NT2/D1 (cell line): ENCODE data around the gene GATA1.

Experiments
- DNase-seq: peaks from one replicate; pipeline ENCODE4 v3.0.0-alpha.2; 2011; ENCODE audit warnings: low read depth, low spot score
- H3K27me3 ChIP-seq: 2 replicates; pipeline ENCODE4 v1.6.0; 2011; ENCODE audit warnings: mild to moderate bottlenecking; ENCODE audit not compliant: insufficient read length, insufficient read depth
- H3K36me3 ChIP-seq: 2 replicates; pipeline ENCODE4 v1.6.1; 2011; ENCODE audit warnings: mild to moderate bottlenecking, low read length, mixed read lengths; ENCODE audit not compliant: insufficient read depth, insufficient read length
- H3K4me1 ChIP-seq: 2 replicates; pipeline ENCODE4 v1.5.1; 2011; ENCODE audit not compliant: insufficient read depth, insufficient read length
- H3K4me3 ChIP-seq: 2 replicates; pipeline ENCODE4 v1.5.1; 2011; ENCODE audit warnings: low read depth; ENCODE audit not compliant: insufficient read length
- H3K9ac ChIP-seq: 2 replicates; pipeline ENCODE4 v1.6.0; 2011; ENCODE audit warnings: low read depth; ENCODE audit not compliant: insufficient read length
- H3K9me3 ChIP-seq: 2 replicates; pipeline ENCODE4 v1.5.1; 2011; ENCODE audit warnings: mild to moderate bottlenecking, low read length; ENCODE audit not compliant: insufficient read depth
- SUZ12 ChIP-seq: IDR thresholded peaks from 2 replicates; pipeline ENCODE4 v1.6.1; 2011; ENCODE audit not compliant: insufficient read length, insufficient read depth; ENCODE audit errors: extremely low read depth
- YY1 ChIP-seq: IDR thresholded peaks from 2 replicates; pipeline ENCODE4 v1.6.1; 2011; ENCODE audit not compliant: insufficient read length, insufficient read depth
- ZNF274 ChIP-seq: IDR thresholded peaks from 2 replicates; pipeline ENCODE4 v1.6.1; 2011; ENCODE audit warnings: mild to moderate bottlenecking, low read depth, low read length

The GATA1 gene

DNA sequence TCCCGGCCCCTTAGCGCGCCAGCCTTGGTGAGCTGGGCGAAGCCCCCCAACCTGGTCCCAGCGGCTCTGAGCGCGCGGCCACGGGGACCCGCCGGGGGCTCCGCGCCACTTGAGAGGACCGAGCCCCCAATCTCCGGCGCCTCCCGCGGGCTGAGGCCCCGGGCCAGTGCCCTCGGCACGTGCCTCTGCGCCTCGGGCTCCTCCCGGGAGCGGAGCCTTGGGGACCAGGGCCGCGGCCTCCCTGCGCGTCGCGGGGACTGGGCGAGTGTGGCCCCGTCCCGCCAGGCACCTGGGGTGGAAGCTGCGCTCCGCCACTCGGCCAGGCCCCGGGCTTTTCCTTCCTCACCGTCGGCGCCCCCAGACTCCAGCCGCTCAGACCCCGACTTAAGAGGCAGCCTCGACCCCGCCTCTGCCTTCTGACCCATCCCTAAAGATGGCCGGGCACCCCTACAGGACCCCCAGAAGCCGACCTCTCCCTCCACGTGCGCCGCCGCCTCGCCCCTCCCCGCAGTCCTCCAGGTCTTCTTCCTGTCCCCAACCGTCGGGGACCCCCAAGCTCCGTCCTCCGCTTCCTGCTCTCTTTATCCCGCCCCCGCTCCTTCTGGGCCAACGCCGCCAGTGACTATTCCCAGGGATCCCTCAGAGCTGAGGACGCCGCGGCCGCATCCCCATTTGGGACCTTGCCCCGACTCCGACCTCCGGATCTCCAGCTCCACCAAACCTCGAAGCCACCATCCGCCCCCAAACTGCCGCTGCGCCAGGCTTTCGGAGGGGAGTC lies 40.7 kb downstream of the GATA1 start:
- peaks cover 31% of the 10 kb centered on the region for H3K27me3 ChIP-seq
- H3K9me3 ChIP-seq = no peaks in the 10 kb centered on the region; the same call in 1 of the 2 replicates
- H3K4me3 ChIP-seq = no peak overlapping the region
- peaks cover 5% of the 10 kb centered on the region for H3K4me1 ChIP-seq
- H3K36me3 ChIP-seq = peaks cover 35% of the 10 kb centered on the region
- TF ChIP-seq SUZ12 (no peak), ZNF274 (no peak), YY1 (no peak)
- no peak for DNase-seq
- H3K9ac ChIP-seq = no peak overlapping the region

- TF ChIP-seq YY1 = no peak
- TF ChIP-seq ZNF274 = no peak
- H3K27me3 ChIP-seq = peaks cover 36% of the 10 kb centered on the region
- H3K9ac ChIP-seq = no peak overlapping the region
Measured at GRCh38 chrX:48827654-48827968, 41.2 kb downstream of the GATA1 start.

DNA sequence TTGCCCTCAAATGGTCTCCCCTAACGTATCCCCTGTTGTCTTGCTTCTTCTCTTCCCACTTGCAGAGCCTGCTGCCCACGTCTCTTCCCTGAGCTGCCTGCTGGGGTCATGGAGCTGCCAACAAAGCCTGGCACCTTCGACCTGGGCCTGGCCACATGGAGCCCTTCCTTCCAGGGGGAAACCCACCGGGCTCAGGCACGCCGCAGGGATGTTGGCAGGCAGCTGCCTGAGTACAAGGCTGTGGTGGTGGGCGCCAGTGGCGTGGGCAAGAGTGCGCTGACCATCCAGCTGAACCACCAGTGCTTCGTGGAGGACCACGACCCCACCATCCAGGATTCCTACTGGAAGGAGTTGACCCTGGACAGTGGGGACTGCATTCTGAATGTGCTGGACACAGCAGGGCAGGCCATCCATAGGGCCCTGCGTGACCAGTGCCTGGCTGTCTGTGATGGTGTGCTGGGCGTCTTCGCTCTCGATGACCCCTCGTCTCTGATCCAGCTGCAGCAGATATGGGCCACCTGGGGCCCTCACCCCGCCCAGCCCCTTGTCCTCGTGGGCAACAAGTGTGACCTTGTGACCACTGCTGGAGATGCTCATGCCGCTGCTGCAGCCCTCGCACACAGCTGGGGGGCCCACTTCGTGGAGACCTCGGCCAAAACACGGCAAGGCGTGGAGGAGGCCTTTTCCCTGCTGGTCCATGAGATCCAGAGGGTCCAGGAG lies 42.8 kb downstream of the GATA1 start:
- peaks cover 52% of the 10 kb centered on the region for H3K27me3 ChIP-seq
- TF ChIP-seq ZNF274 = no peak
- TF ChIP-seq SUZ12 = no peak
- TF ChIP-seq YY1 = no peak
- H3K4me1 ChIP-seq = peaks cover 6% of the 10 kb centered on the region
- no peak overlapping the region for H3K9ac ChIP-seq
- peaks cover 14% of the 10 kb centered on the region for H3K36me3 ChIP-seq
- DNase-seq = no peak
- H3K4me3 ChIP-seq = no peak overlapping the region
- no peaks in the 10 kb centered on the region; the same call in 1 of the 2 replicates for H3K9me3 ChIP-seq

More at GRCh38 chrX:48827654-48827968, 41.2 kb downstream of the GATA1 start:
- no peak for DNase-seq
- peaks cover 5% of the 10 kb centered on the region for H3K4me1 ChIP-seq
- no peak overlapping the region for H3K4me3 ChIP-seq
- H3K36me3 ChIP-seq = peaks cover 29% of the 10 kb centered on the region
- no peaks in the 10 kb centered on the region; the same call in 1 of the 2 replicates for H3K9me3 ChIP-seq

DNA sequence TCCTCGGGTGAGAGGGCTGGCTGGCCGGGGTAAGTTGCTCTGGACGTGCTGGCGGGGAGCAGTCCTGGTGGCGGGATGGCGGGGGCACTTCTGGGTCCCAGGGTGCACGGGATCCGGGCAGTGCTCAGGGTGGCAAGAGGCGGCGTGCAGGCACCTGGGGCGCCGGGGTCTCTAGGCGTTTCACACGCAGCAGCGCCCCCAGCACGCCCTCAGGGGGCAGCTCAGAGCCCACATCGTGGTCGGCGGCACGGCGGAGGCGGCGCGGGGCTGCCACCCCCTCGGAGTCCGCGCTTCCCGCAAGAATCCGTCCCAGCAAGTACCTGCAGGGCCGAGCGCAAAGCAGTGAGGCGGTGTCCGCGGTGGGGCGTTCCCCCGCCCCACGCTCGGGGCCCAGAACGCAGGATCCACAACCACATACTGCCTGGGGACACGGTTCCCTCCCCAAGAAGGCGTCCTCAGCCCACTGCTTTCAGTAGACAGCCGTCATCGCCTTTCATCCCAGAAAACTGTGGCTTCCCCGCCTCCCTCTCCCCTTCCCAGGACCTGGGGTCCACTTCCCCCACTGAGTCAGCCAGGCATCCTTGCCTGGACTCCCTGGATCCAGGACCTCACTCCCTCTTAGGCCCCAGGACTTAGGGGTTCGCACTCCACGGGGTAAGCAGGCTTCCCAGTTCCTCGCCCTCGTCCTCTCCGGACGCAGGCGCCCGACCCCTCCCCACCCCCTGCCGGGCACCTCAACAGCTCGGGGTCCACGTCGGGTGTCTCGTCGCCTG lies 44.9 kb downstream of the GATA1 start:
- peak overlapping the region; percentile 61 for H3K9ac ChIP-seq
- no peak for DNase-seq
- TF ChIP-seq YY1 = no peak
- no peak for TF ChIP-seq SUZ12
- no peak for TF ChIP-seq ZNF274
- H3K36me3 ChIP-seq = no peaks in the 10 kb centered on the region
- H3K27me3 ChIP-seq = peaks cover 72% of the 10 kb centered on the region
- peak overlapping the region; percentile 51 for H3K4me3 ChIP-seq
- H3K9me3 ChIP-seq = no peaks in the 10 kb centered on the region
- H3K4me1 ChIP-seq = peaks cover 10% of the 10 kb centered on the region

DNA sequence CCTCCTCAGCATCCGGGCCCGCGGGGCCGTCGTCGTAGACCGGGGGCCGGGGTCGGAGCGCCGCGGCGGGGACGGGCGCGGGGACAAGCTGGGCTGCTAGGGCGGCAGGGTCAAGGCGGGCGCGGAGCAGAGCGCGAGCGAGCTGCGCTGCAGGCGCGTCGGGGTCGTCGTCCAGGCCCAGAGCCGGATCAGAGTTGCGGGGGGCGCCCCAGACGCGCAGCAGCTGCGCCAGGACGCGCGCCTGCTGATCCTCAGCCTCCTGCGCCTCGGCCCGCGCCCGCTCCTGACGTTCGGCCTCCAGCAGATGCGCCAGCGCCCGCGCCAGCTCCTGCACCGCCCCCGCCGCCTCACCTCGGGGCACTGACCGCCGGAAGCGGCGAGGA lies 45.5 kb downstream of the GATA1 start:
- Histone ChIP-seq H3K36me3 (no peaks in the 10 kb centered on the region), H3K4me1 (peaks cover 10% of the 10 kb centered on the region), H3K4me3 (peak overlapping the region; percentile 51), H3K9ac (peak overlapping the region; percentile 61), H3K27me3 (peaks cover 78% of the 10 kb centered on the region), H3K9me3 (no peaks in the 10 kb centered on the region)
- TF ChIP-seq YY1 (no peak), ZNF274 (no peak), SUZ12 (no peak)
- DNase-seq = no peak

DNA sequence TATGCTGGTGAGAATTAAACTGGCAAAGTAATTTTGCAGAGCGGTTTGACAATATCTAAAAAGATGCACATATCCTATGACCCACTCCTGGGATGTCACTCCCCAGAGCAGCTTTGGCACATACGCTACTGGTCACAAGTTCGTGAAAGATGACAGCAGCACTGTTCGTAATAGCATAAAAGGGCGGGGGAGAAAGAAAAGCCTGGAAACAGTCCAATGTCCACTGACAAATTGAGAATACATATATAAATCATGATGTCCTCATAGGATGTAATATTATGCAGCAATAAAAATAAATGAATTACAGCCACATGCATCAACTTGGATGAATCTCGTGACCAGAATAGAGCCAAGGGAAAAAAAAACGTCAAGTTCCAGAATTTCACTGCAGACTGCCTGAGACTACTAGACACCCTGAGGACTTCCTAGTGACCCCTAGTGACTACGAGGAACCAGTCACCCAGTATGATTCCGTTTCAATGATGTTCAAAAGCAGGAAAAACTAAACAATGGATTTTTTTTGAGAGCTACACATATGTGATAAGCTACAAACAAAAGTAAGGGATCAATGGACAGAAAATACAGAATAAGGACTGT lies 47.2 kb downstream of the GATA1 start:
- DNase-seq = no peak
- H3K4me3 ChIP-seq = no peak overlapping the region
- H3K4me1 ChIP-seq = peaks cover 7% of the 10 kb centered on the region
- TF ChIP-seq ZNF274 = no peak
- no peak for TF ChIP-seq YY1
- TF ChIP-seq SUZ12 = no peak
- no peak overlapping the region for H3K9ac ChIP-seq
- H3K27me3 ChIP-seq = peaks cover 78% of the 10 kb centered on the region
- no peaks in the 10 kb centered on the region for H3K36me3 ChIP-seq
- no peaks in the 10 kb centered on the region for H3K9me3 ChIP-seq

- H3K4me3 ChIP-seq = peak overlapping the region; percentile 49
- TF ChIP-seq ZNF274 = no peak
- no peak for TF ChIP-seq YY1
- TF ChIP-seq SUZ12 = no peak
- H3K4me1 ChIP-seq = peaks cover 7% of the 10 kb centered on the region
- no peak overlapping the region for H3K9ac ChIP-seq
- peaks cover 75% of the 10 kb centered on the region for H3K27me3 ChIP-seq
- no peak for DNase-seq
- H3K36me3 ChIP-seq = no peaks in the 10 kb centered on the region
- no peaks in the 10 kb centered on the region for H3K9me3 ChIP-seq
Measured at GRCh38 chrX:48834383-48834709, 48.0 kb downstream of the GATA1 start.
